Fibroblast of mammary gland (primary cell): ENCODE data around the gene DACT3.

Experiments
- DNase-seq: peaks from one replicate; pipeline ENCODE4 v3.0.0-alpha.2; 2010; ENCODE audit warnings: low read depth
- H3K4me3 ChIP-seq: 2 replicates; pipeline ENCODE4 v1.5.1; 2011; ENCODE audit warnings: low read depth, mild to moderate bottlenecking, low read length, moderate library complexity; ENCODE audit not compliant: control insufficient read depth
- TF ChIP-seq, protein P1 (sequence below): conservative IDR thresholded peaks from 2 replicates; pipeline ENCODE4 v1.5.1; 2011; ENCODE audit warnings: low read depth, low read length, inconsistent platforms; ENCODE audit not compliant: control insufficient read depth, insufficient read depth

Gene DACT3

DNA sequence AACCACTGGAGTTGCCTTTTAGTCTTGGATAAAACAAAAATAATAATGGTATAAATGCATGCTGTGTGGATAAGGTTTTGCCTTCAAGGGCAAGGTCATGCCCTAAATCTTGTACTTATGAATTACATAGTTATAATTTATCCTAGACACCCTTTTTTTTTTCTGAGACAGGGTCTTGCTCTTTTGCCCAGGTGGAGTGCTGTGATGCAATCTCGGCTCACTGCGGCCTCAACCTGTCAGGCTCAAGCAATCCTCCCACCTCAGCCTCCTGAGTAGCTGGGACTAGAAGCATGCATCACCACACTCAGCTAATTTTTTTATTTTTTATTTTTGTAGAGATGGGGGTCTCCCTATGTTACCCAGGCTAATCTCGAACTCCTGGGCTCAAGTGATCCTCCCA is 7.7 kb upstream of the DACT3 start:
- TF ChIP-seq, protein P1, sequence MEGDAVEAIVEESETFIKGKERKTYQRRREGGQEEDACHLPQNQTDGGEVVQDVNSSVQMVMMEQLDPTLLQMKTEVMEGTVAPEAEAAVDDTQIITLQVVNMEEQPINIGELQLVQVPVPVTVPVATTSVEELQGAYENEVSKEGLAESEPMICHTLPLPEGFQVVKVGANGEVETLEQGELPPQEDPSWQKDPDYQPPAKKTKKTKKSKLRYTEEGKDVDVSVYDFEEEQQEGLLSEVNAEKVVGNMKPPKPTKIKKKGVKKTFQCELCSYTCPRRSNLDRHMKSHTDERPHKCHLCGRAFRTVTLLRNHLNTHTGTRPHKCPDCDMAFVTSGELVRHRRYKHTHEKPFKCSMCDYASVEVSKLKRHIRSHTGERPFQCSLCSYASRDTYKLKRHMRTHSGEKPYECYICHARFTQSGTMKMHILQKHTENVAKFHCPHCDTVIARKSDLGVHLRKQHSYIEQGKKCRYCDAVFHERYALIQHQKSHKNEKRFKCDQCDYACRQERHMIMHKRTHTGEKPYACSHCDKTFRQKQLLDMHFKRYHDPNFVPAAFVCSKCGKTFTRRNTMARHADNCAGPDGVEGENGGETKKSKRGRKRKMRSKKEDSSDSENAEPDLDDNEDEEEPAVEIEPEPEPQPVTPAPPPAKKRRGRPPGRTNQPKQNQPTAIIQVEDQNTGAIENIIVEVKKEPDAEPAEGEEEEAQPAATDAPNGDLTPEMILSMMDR: no peak
- DNase-seq: no peak
- no peak overlapping the region for H3K4me3 ChIP-seq

DNA sequence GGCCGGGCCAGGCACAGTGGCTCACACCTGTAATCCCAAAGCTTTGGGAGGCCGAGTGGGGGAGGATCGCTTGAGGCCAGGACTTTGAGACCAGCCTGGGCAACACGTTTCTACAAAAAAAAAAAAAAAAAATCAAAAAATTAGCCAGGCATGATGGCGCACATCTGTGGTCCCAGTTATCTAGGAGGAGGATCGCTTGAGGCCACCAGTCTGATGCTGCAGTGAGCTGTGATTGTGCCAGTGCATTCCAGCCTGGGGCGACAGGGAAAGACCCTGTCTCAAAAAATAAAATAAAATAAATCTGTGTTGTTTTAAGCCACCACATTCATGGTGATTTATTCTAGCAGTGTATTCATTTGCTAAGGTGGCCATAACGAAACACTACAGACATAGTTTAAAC is 4.1 kb upstream of the DACT3 start:
- H3K4me3 ChIP-seq: no peak overlapping the region
- DNase-seq: no peak
- TF ChIP-seq, protein P1: no peak

DNA sequence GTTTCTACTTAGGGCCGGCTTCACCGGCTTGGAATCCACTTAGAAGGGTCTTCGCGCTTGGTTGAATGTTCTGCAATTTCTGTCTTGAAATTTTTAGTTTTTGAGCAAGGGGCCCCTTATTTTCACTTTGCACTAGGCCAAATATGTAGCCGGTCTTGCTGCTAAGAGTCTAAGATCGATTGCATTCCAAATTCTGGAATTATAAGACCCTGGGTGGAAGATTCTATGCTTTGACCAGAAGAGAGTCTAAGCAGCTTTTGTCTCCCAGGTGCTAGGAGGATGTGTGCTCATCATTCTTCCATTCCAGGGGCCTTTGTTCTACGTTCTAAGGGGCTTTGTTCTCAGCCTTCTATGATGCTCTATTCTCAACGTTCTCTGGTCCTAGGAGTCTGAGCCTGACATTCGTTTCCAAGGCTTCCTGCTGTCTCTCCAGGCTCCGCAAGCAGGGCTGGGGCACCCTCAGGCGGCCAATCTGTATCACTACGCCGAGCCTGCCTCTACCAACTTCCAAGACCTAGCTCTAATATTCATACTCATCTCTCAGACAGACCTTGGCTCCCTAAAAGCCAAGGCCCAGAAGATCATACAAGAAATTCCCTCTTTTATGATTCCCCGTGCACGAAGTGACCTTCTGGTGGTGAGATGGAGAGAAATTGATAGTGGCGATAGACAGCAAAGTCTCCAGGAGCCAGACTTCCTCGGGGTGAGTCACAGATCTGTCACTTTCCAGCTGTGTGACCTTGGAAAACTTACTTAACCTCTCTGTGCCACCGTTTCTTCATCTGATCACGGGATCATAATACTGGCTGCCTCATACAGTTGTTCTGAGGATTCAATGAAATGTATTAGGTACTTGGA is 982 bp upstream of the DACT3 start:
- peak overlapping the region; percentile 43 for H3K4me3 ChIP-seq
- DNase-seq: peak; percentile 90
- TF ChIP-seq, protein P1: peak; percentile 95

DNA sequence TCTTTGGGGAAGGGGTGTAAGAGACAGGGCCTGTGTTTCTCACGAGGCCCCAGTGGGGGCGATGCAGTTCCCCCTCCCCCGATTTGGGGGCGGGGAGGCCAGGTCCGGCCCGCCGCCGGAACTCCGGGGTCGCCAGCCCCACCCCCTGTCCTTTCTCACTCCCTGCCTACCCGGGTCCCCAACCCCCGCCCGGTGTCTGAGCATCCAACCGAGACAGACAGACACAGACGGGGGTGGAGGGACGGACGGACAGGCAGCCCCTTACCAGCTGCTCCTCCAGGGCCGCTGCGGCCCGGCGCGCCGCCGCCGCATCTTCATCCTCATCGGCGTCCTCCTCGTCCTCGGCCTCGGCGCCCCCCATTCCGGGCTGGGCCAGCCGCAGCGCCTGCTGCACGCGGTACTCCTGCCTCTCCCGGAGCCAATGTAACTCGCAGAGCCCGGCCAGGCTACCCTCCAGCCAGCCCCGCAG is 397 bp downstream of the DACT3 start:
- TF ChIP-seq, protein P1: no peak
- no peak for DNase-seq
- peak overlapping the region; percentile 43 for H3K4me3 ChIP-seq

DNA sequence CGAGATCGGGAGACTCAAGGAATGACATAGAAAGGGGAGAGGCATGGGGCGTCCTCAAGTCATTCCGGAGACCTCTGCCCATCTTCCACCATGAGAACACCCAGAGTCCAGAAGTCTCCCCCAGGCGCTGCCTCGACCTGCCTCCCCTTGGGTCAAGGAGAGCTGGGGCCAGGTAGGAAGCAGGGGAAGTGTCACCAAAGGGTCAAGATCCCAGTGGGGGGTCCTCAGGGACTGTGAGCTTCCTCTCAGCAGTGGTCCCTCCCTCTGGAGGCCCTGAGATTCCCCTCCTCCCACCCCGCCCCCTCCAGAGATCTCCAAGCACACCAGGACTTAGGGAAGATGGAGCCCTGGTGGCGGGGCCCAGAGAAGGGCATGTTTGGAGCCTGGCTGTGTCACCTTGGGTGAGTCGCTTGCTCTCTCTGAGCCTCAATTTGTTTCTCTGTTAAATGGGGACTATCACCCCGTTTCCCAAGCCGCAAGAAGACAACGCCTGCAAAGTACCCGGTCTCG is 919 bp downstream of the DACT3 start:
- TF ChIP-seq, protein P1: no peak
- H3K4me3 ChIP-seq: peak overlapping the region; percentile 43
- no peak for DNase-seq

DNA sequence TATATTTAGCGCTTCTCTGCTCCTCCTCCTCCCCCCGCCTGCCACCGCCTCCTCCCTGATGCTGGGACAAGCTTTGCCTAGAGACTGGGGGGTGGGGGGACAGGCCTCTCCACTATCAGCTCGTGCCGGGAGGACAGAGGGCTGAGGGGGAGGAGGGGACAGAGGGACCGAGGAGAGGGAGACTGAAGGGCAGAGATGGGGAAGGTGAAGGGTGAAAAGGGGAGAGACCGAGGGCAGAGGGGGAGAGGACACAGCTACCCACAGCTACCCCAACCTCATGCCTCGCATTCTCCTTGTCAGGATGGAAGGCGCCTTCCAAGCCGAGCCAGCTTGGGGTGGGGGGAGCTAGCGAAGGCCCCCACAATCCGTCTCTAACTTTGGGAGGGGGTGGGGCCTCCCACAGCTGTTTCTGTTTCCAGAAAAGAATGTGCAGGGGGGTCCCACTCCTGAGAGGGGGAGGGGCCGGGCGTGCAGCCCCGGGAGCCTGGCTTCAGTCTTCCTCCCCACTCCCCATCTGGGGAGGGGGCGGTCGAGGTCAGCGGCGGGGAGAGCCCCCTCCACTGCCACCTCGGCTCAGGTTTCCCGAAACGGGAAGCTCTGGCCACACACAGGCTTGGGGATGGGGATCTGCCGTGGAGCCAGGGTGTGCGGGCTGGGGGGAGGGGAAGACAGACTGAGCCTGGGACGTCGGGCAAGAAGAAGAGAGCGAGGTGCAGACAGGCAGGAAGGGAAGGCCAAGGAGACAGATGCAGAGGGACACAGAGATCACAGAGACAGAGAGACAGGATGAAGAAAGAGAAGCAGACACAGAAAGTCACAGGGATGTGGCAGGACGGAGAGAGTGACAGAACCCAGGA is 1.6 kb downstream of the DACT3 start:
- no peak for DNase-seq
- H3K4me3 ChIP-seq: peak overlapping the region; percentile 43
- TF ChIP-seq, protein P1: no peak
